AG20443 (cell line): Measurements from ENCODE around the gene GABRB3.

Source experiments
- DNase-seq: peaks from one replicate; pipeline ENCODE4 v3.0.0; 2012; ENCODE audit warnings: low spot score, mixed read lengths

Gene GABRB3

GRCh38 chr15:26676115-26676514 lies 96.8 kb downstream of the GABRB3 start:
- DNase-seq = no peak

DNA sequence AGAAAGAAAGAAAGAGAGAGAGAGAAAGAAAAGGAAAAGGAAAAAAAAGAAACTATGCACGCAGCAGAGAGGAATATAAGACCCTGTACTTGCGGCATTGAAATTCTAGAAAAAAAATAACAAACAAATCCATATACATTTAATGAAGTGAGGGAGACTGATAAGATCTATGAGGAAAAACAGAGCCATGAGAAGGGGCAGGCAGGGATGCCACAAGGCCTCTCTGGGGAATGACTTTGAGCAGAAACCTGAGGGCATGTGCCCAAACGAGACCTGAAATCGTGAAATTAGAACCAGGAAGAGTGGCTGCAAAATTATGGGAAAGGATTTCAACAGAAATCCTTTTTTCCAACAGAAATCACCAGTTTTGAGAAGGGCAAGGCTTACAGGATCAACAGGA lies 98.4 kb downstream of the GABRB3 start:
- DNase-seq = no peak

DNA sequence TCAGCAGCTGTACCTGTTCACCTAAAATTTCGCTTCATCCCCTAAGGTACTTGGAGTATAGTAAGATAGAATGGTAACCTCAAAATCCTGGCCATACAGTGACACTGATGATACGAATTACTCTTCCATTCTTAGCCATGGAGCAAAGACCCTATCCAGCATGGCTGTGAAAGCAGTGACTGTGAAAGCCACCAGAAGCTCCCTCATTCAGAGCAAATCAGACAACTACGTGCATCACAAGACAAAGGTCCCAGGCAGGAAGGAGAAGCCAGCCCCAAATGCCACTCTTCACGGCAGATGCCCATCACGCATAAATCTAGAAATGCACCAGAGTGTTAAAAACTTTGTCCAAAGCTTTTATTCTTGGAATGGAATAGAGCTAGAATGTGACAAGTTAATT lies 99.4 kb downstream of the GABRB3 start:
- no peak for DNase-seq

DNA sequence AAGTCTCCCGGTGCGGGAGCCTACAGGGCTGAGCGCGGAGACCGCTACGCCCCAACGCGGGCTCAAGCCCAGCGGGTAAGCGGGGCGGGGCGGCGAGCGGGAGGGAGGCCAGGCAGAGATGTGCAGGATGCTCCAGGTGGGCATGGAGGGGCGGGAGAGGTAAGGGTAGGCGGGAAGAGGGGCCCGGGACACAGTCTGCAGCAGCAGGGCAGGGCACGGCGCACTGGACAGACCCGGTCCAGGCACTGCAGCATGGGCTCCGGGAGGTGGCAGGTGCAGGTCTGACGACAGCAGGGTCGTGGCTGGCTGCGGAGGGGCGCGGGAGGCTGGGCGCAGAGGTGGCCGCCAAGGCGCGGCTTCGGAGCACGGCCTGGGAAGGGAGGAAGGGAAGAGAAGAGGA lies 102.8 kb downstream of the GABRB3 start:
- DNase-seq = no peak

GRCh38 chr15:26667222-26667988 lies 105.5 kb downstream of the GABRB3 start:
- DNase-seq = no peak

GRCh38 chr15:26665957-26666791 lies 106.7 kb downstream of the GABRB3 start:
- no peak for DNase-seq

DNA sequence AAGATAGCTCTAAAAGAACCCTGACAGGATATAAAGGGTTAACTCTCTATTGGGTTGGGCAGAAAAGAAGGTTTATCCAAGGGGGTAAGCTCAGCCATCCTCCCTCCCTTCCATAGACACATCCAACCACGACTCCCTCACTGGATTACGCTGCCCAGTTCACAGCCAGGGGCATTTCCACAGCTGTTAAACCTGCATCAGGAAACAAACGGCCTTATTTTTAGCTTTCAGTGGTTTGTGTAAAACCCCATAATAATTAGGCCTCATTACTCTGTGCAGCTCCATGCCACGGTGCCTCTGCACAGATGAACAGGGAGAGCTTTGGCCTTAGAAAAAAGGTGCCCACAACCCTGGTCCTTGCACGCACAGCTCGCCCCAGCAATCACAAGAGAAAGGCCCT lies 110.6 kb downstream of the GABRB3 start:
- DNase-seq = no peak

DNA sequence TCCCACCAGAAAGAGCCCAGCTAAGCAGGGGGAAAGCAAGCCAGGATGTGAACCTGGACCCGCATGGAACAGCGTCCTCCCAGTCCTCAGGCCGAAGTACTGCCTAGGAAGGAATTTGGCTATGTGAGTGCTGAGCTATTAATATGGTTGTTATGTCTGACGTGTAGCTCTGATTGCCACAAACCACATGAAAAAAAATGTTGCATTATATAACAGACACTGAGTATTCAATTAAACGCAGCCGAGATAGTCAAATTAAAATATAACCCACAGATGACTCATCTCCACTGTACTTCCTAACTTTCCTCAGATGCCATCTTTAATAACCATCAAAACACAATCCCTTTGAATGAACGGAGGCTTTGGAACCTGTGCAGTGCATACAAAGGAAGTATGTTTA lies 111.1 kb downstream of the GABRB3 start:
- DNase-seq = no peak

DNA sequence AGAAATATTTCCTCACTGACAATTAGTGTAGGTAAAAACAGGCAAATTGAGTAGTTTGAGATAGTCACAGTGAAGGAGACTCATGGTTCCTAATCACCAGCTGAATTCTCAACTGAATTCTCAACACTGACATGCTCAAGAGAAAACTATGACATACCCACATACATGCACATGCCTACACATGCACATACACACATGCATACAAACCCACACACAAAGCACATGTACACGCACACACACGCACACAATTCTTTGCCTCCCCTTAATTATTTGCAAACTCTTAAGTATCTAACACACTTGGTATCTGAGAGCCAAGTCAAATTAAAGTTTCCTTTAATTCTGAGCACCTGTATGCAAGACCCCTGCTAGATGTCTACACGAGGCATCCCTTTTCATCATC lies 111.8 kb downstream of the GABRB3 start:
- DNase-seq = no peak

GRCh38 chr15:26660241-26660640 lies 112.6 kb downstream of the GABRB3 start:
- DNase-seq = no peak

DNA sequence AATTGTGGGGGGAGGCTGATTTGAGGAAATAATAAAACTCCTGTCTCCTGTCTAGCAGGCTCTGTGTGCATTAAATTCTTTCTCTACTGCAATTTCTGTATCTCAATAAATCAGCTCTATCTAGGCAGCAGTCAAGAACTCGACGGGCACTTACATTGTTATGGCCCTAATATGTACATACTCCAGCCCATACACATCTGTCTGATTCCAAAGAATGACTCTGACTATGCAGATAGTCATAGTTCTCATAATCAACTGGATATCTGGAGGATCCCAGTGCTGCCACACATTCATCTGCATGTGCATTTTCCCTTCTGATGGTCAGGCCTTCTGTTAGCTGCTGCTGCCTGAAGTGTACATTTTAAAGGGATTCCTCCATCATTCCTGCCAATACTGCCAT lies 114.6 kb downstream of the GABRB3 start:
- DNase-seq = no peak

DNA sequence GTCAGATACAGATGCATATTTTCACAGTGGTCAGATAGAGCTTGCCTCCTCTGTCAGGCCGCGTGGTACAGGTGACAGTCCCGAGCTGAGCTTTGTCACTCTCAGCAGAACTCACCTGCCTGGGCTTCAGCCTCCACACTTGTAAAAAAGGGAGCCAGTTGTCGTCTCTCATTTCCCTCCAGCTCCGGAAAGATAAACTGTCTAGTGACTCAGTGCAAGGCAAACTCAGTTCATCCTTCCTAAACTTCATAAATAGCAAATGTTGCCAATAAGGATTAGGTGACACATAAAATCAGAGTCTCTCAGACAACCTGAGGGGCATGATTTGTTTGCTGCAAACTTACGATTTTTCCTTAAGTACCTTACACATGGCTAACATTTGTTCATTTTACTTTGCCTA lies 116.8 kb downstream of the GABRB3 start:
- no peak for DNase-seq

GRCh38 chr15:26651909-26652308 lies 121.0 kb downstream of the GABRB3 start:
- no peak for DNase-seq

GRCh38 chr15:26648676-26649075 lies 124.2 kb downstream of the GABRB3 start:
- no peak for DNase-seq

DNA sequence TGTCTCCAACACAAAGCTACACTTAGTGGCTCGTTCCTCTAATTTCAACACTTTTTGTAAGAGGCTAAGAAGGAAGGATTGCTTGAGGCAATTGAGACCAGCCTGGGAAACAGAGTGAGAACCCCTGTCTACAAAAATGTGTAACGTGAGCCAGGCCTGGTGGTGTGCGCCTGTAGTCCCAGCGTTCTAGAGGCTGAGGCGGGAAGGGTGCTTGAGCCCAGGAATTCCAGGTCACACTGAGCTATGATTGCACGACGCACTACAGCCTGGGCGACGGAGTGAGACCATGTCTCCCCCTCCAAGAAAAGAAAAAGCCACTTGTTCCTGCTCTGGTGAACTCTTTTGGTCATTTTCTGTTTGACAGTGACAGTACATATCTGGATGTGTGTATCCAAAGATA lies 127.9 kb downstream of the GABRB3 start:
- no peak for DNase-seq

DNA sequence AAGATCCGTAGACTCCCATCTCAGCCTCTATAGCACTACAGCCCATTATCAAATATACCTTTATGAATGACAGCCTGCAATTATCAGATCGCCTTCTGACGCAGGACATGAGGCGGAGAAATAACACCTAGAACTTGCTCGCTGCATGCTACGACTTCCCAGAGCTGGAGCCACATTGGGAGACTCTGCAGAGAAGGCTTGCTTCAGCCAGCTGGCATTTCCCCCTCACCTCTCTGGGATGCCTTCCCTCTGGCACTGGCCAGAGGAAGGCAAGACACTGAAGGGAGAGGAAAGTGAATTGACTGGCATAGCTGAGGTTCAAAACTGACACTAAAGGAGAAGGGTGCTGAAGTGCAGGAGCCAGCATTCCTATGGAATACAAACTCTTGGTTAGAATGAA lies 131.7 kb downstream of the GABRB3 start:
- DNase-seq = no peak

- DNase-seq = no peak
These were observed 132.3 kb downstream of the GABRB3 start for GRCh38 chr15:26640601-26641000.

GRCh38 chr15:26639966-26640365 lies 132.9 kb downstream of the GABRB3 start:
- no peak for DNase-seq

DNA sequence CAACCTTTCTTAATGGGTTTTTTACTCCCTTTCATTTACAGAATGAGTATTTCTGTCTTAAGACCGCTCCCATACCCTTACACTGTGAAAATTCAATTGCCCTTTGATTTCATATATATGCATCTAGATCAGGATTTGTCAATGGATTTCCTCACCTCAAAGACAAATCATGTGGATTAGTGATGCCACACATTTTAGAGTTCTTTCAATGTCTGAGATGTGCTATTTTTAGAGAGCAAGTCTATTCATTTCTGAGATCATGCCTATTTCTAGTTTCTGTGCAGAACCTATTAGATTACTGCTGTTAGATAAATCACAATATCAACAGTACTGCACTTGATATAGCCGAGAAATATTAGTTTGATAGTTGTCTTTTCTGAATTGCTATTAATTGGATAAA lies 137.3 kb downstream of the GABRB3 start:
- no peak for DNase-seq

DNA sequence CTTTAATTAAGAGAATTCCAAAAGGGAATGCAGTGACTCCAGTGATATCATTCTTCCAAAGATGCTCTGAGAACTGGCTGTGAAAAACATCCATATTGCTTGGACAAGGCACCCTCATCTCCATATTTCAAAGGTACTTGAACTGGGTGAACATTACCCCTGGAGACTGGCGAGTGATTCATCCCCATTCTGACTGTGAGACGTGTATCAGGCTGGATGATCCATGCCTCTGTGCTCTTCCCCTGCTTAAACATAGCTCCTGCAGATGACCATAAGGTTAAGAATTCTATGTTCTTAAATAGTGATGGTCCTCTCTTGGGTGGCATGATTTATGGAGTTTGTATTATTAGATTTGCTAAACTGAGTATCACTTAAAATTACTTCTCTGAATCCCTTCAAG lies 137.8 kb downstream of the GABRB3 start:
- no peak for DNase-seq

- DNase-seq = no peak
These were observed 138.5 kb downstream of the GABRB3 start for GRCh38 chr15:26634319-26634718.

GRCh38 chr15:26632500-26632899 lies 140.4 kb downstream of the GABRB3 start:
- DNase-seq = no peak

- no peak for DNase-seq
These were observed 141.0 kb downstream of the GABRB3 start for GRCh38 chr15:26631894-26632293.

DNA sequence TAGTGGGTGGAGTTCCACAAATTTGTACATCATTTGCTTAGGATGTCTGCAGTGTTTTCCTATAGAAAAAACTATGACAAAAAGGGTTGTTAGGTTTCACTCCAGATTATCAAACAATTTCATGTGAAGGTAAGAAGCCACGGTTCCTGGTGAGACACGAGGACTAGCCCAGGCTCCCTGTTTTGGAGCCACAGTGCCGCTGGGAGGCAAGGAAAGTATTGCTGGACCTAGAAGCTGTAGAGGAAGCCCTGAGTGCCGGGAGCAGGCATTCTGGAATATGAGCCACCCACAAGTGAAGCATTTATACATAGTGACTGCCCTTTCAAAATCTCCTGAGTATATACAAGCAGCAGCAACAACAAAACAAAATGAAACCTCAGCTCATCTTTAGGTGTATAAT lies 142.0 kb downstream of the GABRB3 start:
- DNase-seq = no peak
